Hepatocyte (in vitro differentiated cells): Measurements from ENCODE around the gene GPR32. TPM values are rescaled to one million over a fixed set of nuclear protein-coding genes. Genes with fewer than 3 reads are reported as not detected.

Experiments used
- DNase-seq: peaks from one replicate; pipeline ENCODE4 v3.0.0-alpha.2; 2016; ENCODE audit warnings: low spot score
- H2AFZ ChIP-seq: fragments of 200-600 bp; sonication (generic); 2 replicates; pipeline ENCODE4 v1.6.0; 2016; ENCODE audit warnings: antibody characterized with exemption, mild to moderate bottlenecking
- H3K27ac ChIP-seq: fragments of 200-600 bp; sonication (generic); 2 replicates; pipeline ENCODE4 v1.5.1; 2016; ENCODE audit warnings: mild to moderate bottlenecking
- H3K27me3 ChIP-seq: fragments of 200-600 bp; sonication (generic); 2 replicates; pipeline ENCODE4 v1.6.1; 2016
- H3K36me3 ChIP-seq: fragments of 200-600 bp; sonication (generic); replicated peaks from 2 replicates; pipeline ENCODE4 v1.5.1; 2016; ENCODE audit warnings: low read depth; ENCODE audit not compliant: insufficient read depth
- H3K4me1 ChIP-seq: fragments of 200-600 bp; sonication (generic); 2 replicates; pipeline ENCODE4 v1.5.1; 2016; ENCODE audit warnings: mild to moderate bottlenecking, moderate library complexity; ENCODE audit not compliant: insufficient read depth
- H3K4me2 ChIP-seq: fragments of 200-600 bp; sonication (generic); 2 replicates; pipeline ENCODE4 v1.6.0; 2016
- H3K4me3 ChIP-seq: fragments of 200-600 bp; sonication (generic); 2 replicates; pipeline ENCODE4 v1.5.1; 2016; ENCODE audit warnings: mild to moderate bottlenecking
- H3K79me2 ChIP-seq: fragments of 200-600 bp; sonication (generic); 2 replicates; pipeline ENCODE4 v1.6.0; 2017; ENCODE audit warnings: mild to moderate bottlenecking
- H3K9me2 ChIP-seq: fragments of 200-600 bp; sonication (generic); replicated peaks from 2 replicates; pipeline ENCODE4 v1.6.0; 2017; ENCODE audit warnings: mild to moderate bottlenecking; ENCODE audit not compliant: insufficient read depth
- H3K9me3 ChIP-seq: fragments of 200-600 bp; sonication (generic); 2 replicates; pipeline ENCODE4 v1.5.1; 2016; ENCODE audit warnings: low read depth, mild to moderate bottlenecking
- H4K20me1 ChIP-seq: fragments of 200-600 bp; sonication (generic); 2 replicates; pipeline ENCODE4 v1.6.0; 2016; ENCODE audit warnings: mild to moderate bottlenecking; ENCODE audit not compliant: insufficient read depth, poor library complexity, severe bottlenecking
- EZH2 ChIP-seq: fragments of 200-600 bp; sonication (generic); IDR thresholded peaks from 2 replicates; pipeline ENCODE4 v1.6.1; 2016; ENCODE audit warnings: antibody characterized with exemption, mild to moderate bottlenecking, borderline replicate concordance
- EZH2phosphoT487 ChIP-seq: fragments of 200-600 bp; sonication (generic); IDR thresholded peaks from one replicate; pipeline ENCODE4 v1.6.1; 2018; ENCODE audit warnings: antibody characterized with exemption, mild to moderate bottlenecking, low read depth, moderate library complexity; ENCODE audit not compliant: unreplicated experiment, severe bottlenecking
- WGBS: methylation state at CpG from one replicate; pipeline ENCODE4 v1.1.6; 2016; ENCODE audit warnings: low lambda C conversion rate; ENCODE audit errors: missing lambda C conversion rate; 5-methylcytosine and 5-hydroxymethylcytosine counted together
- polyA plus RNA-seq: library from polyadenylated mRNA; unstranded; fragments of >200 nt; fragmentation: Nextera tagmentation; extraction: Ambion mirVana; gene quantifications from 2 replicates; pipeline ENCODE4 v1.2.1, GENCODE V29; 2016
- total RNA-seq: library from RNA; depleted of rRNA; stranded (reverse); fragments of >200 nt; gene quantifications from 2 replicates; pipeline ENCODE4 v1.2.3, GENCODE V29; 2014
- TF ChIP-seq, protein P1 (sequence below): fragments of 200-600 bp; sonication (generic); IDR thresholded peaks from 2 replicates; pipeline ENCODE4 v1.5.1; 2016; ENCODE audit warnings: antibody characterized with exemption, mild to moderate bottlenecking; ENCODE audit not compliant: poor library complexity

GPR32 gene
- total and polyA plus RNA-seq, 2 experiments from 2014 or later, result not detected

DNA sequence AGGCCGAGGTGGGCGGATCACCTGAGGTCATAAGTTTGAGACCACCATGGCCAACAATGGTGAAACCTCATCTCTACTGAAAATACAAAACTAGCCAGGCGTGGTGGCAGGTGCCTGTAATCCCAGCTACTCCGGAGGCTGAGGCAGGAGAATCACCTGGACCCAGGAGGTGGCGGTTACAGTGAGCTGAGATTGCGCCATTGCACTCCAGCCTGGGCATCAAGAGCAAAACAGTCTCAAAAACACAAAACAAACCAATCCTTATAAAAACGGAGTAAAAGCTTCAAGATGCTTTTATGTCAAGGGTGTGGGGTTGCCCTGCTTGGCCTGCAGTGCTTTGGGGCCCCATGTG, 27.1 kb downstream of the GPR32 start:
- H3K9me2 ChIP-seq, result no peaks in the 10 kb centered on the region
- TF ChIP-seq EZH2phosphoT487 (no peak), EZH2 (no peak)
- TF ChIP-seq, protein P1, sequence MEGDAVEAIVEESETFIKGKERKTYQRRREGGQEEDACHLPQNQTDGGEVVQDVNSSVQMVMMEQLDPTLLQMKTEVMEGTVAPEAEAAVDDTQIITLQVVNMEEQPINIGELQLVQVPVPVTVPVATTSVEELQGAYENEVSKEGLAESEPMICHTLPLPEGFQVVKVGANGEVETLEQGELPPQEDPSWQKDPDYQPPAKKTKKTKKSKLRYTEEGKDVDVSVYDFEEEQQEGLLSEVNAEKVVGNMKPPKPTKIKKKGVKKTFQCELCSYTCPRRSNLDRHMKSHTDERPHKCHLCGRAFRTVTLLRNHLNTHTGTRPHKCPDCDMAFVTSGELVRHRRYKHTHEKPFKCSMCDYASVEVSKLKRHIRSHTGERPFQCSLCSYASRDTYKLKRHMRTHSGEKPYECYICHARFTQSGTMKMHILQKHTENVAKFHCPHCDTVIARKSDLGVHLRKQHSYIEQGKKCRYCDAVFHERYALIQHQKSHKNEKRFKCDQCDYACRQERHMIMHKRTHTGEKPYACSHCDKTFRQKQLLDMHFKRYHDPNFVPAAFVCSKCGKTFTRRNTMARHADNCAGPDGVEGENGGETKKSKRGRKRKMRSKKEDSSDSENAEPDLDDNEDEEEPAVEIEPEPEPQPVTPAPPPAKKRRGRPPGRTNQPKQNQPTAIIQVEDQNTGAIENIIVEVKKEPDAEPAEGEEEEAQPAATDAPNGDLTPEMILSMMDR, result no peak
- no peak for DNase-seq
- H3K4me1 ChIP-seq, result peaks cover under 1% of the 10 kb centered on the region
- peaks cover 20% of the 10 kb centered on the region for H3K79me2 ChIP-seq
- H2AFZ ChIP-seq, result no peak overlapping the region
- H3K4me2 ChIP-seq, result no peak overlapping the region
- no peaks in the 10 kb centered on the region for H3K27me3 ChIP-seq
- H3K36me3 ChIP-seq, result no peaks in the 10 kb centered on the region
- no peaks in the 10 kb centered on the region for H4K20me1 ChIP-seq
- no peak overlapping the region for H3K27ac ChIP-seq
- 93% methylated on average over 7 of the region's 7 CpGs for WGBS
- H3K4me3 ChIP-seq, result no peak overlapping the region
- no peaks in the 10 kb centered on the region for H3K9me3 ChIP-seq

DNA sequence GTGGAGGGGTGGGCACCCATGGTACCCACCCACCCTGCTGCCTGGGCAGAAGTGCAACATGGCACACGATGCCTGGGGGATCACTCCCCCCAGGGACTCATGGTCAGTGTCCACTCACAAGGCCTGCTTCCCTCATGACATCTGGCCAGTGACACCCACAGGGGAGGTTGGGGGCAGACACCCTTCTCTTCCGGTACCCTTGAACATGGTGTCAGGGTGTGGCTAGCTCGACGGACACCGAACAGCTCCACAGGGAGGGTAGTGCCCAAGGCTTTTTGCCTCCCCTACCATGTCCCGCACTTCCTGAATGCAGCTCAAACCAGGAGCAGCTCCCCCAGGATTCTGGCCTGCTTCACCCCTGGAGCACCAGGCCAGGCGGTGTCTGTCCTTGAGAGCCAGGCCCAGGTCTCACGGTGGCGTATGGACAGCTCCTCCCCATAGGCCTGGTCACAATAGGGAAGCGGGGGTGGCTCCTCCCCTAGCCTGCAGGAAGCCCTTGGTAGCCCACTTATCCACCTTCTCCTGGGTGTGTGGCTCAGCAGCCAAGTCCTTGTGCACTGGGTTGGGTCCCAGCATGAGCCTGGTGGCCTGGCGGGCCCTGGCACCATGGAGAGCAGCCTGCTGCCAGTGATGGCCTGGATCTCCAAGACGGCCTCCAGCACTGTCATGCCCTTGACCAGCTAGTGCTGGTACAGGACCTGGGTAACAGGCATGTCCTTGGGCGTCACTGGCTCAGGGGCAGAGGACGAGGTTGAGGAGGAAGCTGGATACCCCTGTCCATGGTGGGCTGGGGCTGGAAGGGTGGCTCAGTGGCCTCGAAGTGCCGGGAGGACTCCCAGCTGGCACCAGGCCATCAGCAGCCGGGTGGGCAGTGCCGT, 27.8 kb downstream of the GPR32 start:
- Histone ChIP-seq H3K9me3 (no peaks in the 10 kb centered on the region), H4K20me1 (peaks cover 4% of the 10 kb centered on the region), H3K4me2 (no peak overlapping the region), H3K27me3 (no peaks in the 10 kb centered on the region), H3K4me3 (no peak overlapping the region), H2AFZ (no peak overlapping the region), H3K4me1 (peaks cover 6% of the 10 kb centered on the region), H3K9me2 (no peaks in the 10 kb centered on the region), H3K79me2 (peaks cover 26% of the 10 kb centered on the region), H3K36me3 (no peaks in the 10 kb centered on the region), H3K27ac (no peak overlapping the region)
- 93% methylated on average over 18 of the region's 18 CpGs for WGBS
- TF ChIP-seq EZH2 (no peak), EZH2phosphoT487 (no peak)
- TF ChIP-seq, protein P1, result no peak
- no peak for DNase-seq

DNA sequence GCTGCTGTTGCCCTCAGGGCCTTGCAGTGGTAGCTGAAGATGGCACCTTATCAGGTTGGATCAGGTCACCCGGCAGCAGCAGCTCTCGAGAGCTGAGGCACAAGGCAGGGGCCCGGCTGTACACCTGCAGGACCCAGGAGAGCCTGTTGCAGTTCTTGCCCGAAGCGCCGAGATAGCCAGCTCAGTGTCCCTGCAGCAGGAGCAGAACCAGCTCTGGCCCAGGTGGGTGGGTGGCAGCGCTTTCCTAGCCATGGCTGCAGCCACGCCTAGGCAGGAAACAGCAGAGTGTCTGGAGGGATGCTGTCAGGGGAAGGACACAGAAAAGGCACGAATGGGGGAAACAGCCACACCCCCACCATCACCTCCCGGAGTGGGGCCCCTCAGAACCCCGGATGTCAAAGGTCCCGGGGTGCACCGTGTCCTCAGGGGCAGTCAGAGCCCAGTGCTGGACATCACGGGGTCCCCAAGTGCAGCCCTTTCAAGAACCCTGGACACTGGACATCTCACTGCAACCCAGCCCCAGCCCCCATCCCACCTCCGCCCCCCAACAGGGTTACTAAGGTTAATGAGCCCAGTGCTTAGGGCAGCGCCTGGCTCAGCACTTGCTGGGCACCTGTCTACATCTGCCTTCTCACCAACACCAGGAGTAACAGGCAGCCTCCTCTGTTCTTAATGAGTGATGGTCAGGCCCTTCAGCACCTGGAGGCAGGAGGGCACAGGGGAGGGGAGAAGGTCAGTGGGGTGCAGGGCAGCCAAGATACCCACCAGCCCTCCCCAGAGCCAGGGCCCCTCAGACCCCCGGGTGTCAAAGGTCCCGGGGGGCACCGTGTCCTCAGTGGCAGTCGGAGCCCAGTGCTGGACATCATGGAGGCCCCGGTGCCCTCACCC, 28.6 kb downstream of the GPR32 start:
- WGBS, result 95% methylated on average over 17 of the region's 21 CpGs
- H3K9me3 ChIP-seq, result no peaks in the 10 kb centered on the region
- no peaks in the 10 kb centered on the region for H3K27me3 ChIP-seq
- peaks cover 8% of the 10 kb centered on the region for H3K4me1 ChIP-seq
- TF ChIP-seq EZH2phosphoT487 (no peak), EZH2 (no peak)
- TF ChIP-seq, protein P1, result no peak
- H3K9me2 ChIP-seq, result no peaks in the 10 kb centered on the region
- no peak for DNase-seq
- H2AFZ ChIP-seq, result no peak overlapping the region
- peaks cover 4% of the 10 kb centered on the region for H4K20me1 ChIP-seq
- H3K36me3 ChIP-seq, result no peaks in the 10 kb centered on the region
- H3K79me2 ChIP-seq, result peaks cover 35% of the 10 kb centered on the region
- no peak overlapping the region for H3K4me2 ChIP-seq
- H3K4me3 ChIP-seq, result no peak overlapping the region
- no peak overlapping the region for H3K27ac ChIP-seq
